ENCODE data around the gene OPRM1.

- TF ChIP-seq, protein P1, sequence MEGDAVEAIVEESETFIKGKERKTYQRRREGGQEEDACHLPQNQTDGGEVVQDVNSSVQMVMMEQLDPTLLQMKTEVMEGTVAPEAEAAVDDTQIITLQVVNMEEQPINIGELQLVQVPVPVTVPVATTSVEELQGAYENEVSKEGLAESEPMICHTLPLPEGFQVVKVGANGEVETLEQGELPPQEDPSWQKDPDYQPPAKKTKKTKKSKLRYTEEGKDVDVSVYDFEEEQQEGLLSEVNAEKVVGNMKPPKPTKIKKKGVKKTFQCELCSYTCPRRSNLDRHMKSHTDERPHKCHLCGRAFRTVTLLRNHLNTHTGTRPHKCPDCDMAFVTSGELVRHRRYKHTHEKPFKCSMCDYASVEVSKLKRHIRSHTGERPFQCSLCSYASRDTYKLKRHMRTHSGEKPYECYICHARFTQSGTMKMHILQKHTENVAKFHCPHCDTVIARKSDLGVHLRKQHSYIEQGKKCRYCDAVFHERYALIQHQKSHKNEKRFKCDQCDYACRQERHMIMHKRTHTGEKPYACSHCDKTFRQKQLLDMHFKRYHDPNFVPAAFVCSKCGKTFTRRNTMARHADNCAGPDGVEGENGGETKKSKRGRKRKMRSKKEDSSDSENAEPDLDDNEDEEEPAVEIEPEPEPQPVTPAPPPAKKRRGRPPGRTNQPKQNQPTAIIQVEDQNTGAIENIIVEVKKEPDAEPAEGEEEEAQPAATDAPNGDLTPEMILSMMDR (IDR thresholded peaks at IDR 0.05; ENCODE audit: borderline replicate concordance, extremely low read depth, low read length, poor library complexity, severe bottlenecking), result no peak
- TF ChIP-seq EZH2 (IDR thresholded peaks at IDR 0.05; ENCODE audit: borderline replicate concordance, low read depth, low read length, severe bottlenecking), result no peak
These were observed 245.3 kb downstream of the OPRM1 start for GRCh38 chr6:154284313-154284853.
